Measurements from ENCODE around the gene ATP2C1. TPM values are rescaled to one million over a fixed set of nuclear protein-coding genes. Genes with fewer than 3 reads are reported as not detected.

The ATP2C1 gene
- total and polyA plus RNA-seq, 2 of the 13 experiments (the other 11 are each of a cell fraction or from before 2014, with no cell fraction given): 32.4 to 37.6 TPM

DNA sequence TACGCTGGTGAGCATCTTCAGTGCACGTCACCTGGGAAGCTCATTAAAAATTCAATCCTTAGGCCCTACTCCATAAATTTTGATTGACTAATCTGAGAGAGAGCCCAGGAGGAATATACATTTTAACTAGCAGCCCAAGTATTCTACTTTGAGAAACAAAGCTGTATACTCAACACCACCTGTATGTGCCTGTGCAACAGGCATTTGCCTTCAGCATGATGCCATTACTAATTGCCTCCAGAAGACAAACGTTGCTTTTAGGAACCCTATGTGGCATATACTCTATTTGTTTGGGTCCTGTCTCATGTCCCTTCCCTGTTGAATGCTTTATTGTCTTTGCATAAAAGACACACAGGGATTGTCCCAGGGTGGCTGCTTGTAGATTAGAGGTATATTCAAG is 125.1 kb downstream of the ATP2C1 start:
- whole genome bisulfite sequencing (ENCODE audit: low lambda C conversion rate): 95% methylated on average over 3 of the region's 3 CpGs
- Histone ChIP-seq H3K9me3 (ENCODE audit: low read length) (no peaks in the 10 kb centered on the region), H3K4me2 (ENCODE audit: low read depth, low read length) (no peak overlapping the region), H2AFZ (ENCODE audit: low read length) (no peak overlapping the region), H3K4me3 (replicated peaks in 1 of 3; ENCODE audit: insufficient read depth in 1 of 3, low read depth in 2 of 3, low read length in 3 of 3) (no peak overlapping the region), H4K20me1 (ENCODE audit: insufficient read depth, low read length) (no peaks in the 10 kb centered on the region), H3K36me3 (replicated peaks in 1 of 2; ENCODE audit: control insufficient read depth in 1 of 2, insufficient read depth in 2 of 2, low read length in 2 of 2) (peaks cover 5 to 13% of the 10 kb centered on the region in 2 experiments), H3K79me2 (ENCODE audit: insufficient read depth, low read length) (no peaks in the 10 kb centered on the region), H3K4me1 (ENCODE audit: insufficient read depth, low read length) (no peaks in the 10 kb centered on the region), H3K27me3 (ENCODE audit: control insufficient read depth in 1 of 2, insufficient read depth in 2 of 2, low read length in 2 of 2) (no peaks in the 10 kb centered on the region), H3K27ac (ENCODE audit: extremely low read length, insufficient read depth, low read length) (no peak overlapping the region), H3K9ac (ENCODE audit: insufficient read depth, low read depth, low read length) (no peak overlapping the region)
- BruUV-seq (replicated peaks): no TSS peak
- POLR2A ChIA-PET: no interaction called here
- FAIRE-seq (no peak), DNase-seq (ENCODE audit: low spot score) (no peak), ATAC-seq (no peak)
- intact Hi-C loops (cut with micrococcal nuclease; ENCODE audit: unreplicated experiment) (no loop called here), in situ Hi-C loops (cut with HindIII; ENCODE audit: extremely low pct_ligation_motif_present, low pct_unique_long_range_greater_than_20kb) (no loop called here)
- TF ChIP-seq, protein P1, sequence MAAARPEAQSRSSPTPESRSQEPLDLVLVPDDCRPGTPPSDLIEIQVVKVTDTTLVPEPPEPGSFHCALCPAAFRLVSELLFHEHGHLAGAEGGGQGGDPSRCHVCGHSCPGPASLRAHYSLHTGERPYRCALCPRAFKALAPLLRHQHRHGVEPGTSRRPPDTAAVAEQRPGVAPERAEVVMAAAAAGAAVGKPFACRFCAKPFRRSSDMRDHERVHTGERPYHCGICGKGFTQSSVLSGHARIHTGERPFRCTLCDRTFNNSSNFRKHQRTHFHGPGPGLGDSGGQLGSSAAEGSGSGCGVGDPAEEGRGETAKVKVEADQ (CRISPR knock-in tag; IDR thresholded peaks at IDR 0.05; ENCODE audit: borderline replicate concordance): no peak
- TF ChIP-seq HNF4A (CRISPR knock-in tag; IDR thresholded peaks at IDR 0.05) (no peak), CEBPG (CRISPR knock-in tag; IDR thresholded peaks at IDR 0.05) (no peak), ZNF484 (CRISPR knock-in tag; IDR thresholded peaks at IDR 0.05; ENCODE audit: borderline replicate concordance, low read depth) (no peak), POLR2G (IDR thresholded peaks at IDR 0.05; ENCODE audit: low read depth, low read length) (no peak), DMAP1 (CRISPR knock-in tag; IDR thresholded peaks at IDR 0.05) (no peak), ZNF615 (CRISPR knock-in tag; IDR thresholded peaks at IDR 0.05; ENCODE audit: borderline replicate concordance) (no peak), ZNF740 (CRISPR knock-in tag; IDR thresholded peaks at IDR 0.05) (no peak), MED1 (CRISPR knock-in tag; IDR thresholded peaks at IDR 0.05) (no peak), NPAS2 (CRISPR knock-in tag; IDR thresholded peaks at IDR 0.05; ENCODE audit: borderline replicate concordance) (no peak)
- TF ChIP-seq, protein P2, sequence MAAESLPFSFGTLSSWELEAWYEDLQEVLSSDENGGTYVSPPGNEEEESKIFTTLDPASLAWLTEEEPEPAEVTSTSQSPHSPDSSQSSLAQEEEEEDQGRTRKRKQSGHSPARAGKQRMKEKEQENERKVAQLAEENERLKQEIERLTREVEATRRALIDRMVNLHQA (CRISPR knock-in tag; IDR thresholded peaks at IDR 0.05): no peak
- CTCF ChIA-PET (ENCODE audit: low intra/inter-chr PET ratio, low total read pairs): no interaction called here

Measured in HepG2 (cell line).